Measurements from ENCODE around the gene NOL3.

Gene NOL3

GRCh38 chr16:67193536-67193935 is 23.2 kb downstream of the NOL3 start:
- TF ChIP-seq CTCF (IDR thresholded peaks at IDR 0.05; ENCODE audit: poor library complexity, severe bottlenecking) = no peak
- Histone ChIP-seq H3K4me1 (ENCODE audit: insufficient read depth, poor library complexity, severe bottlenecking) (peaks cover 10% of the 10 kb centered on the region), H3K27ac (ENCODE audit: poor library complexity, severe bottlenecking) (peak overlapping the region; percentile 61), H3K27me3 (ENCODE audit: insufficient read depth, poor library complexity, severe bottlenecking) (no peaks in the 10 kb centered on the region), H3K36me3 (ENCODE audit: low read depth) (peaks cover 59% of the 10 kb centered on the region), H3K4me3 (ENCODE audit: severe bottlenecking) (peak overlapping the region; percentile 79), H3K9me3 (ENCODE audit: severe bottlenecking) (no peaks in the 10 kb centered on the region)
- DNase-seq (ENCODE audit: low spot score) = no peak
- ATAC-seq (ENCODE audit: low read depth) = no peak

DNA sequence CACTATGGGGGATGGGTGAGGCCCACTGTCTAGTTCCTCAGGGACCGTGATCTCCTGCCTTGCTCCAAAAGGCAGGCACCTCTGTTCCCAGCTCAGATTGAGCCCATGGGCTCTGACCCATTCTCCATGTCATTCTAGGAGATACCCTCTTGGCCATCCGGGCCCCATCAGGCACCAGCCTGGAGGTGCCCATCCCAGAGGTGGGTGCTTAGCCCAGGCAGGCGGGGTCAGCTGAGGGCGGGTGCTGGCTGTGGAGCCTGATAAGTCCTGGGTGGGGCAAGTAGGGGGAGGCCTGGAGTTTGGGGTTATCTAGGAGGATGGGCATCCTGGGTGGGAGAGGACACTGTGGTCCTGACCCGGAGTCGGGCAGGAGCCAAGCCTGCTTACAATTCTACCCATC is 23.9 kb downstream of the NOL3 start:
- peaks cover 60% of the 10 kb centered on the region for H3K36me3 ChIP-seq (ENCODE audit: low read depth)
- no peak for ATAC-seq (ENCODE audit: low read depth)

DNA sequence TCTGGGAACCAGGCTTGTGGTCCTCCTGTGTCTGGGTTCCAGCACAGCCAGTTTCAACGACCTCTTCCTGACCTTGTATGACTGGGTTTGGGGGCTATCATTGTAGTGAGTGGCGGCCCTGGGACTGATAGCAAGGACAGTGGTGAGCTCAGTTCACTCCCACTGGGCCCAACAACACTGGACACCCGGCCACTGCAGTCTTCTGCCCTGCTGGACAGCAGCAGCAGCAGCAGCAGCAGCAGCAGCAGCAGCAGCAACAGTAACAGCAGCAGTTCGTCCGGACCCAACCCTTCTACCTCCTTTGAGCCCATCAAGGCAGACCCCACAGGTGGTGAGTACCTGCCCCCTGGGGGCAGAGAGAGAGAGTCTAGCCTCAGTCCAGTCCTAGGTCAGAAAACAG is 25.3 kb downstream of the NOL3 start:
- Histone ChIP-seq H3K27ac (ENCODE audit: poor library complexity, severe bottlenecking) (no peak overlapping the region), H3K4me1 (ENCODE audit: insufficient read depth, poor library complexity, severe bottlenecking) (peaks cover 13% of the 10 kb centered on the region), H3K9me3 (ENCODE audit: severe bottlenecking) (no peaks in the 10 kb centered on the region), H3K4me3 (ENCODE audit: severe bottlenecking) (no peak overlapping the region), H3K27me3 (ENCODE audit: insufficient read depth, poor library complexity, severe bottlenecking) (no peaks in the 10 kb centered on the region), H3K36me3 (ENCODE audit: low read depth) (peaks cover 67% of the 10 kb centered on the region)
- DNase-seq (ENCODE audit: low spot score) = no peak
- no peak for ATAC-seq (ENCODE audit: low read depth)
- TF ChIP-seq CTCF (IDR thresholded peaks at IDR 0.05; ENCODE audit: poor library complexity, severe bottlenecking) = no peak

More for the DNA sequence above, 23.9 kb downstream of the NOL3 start:
- no peak for DNase-seq (ENCODE audit: low spot score)
- no peaks in the 10 kb centered on the region for H3K27me3 ChIP-seq (ENCODE audit: insufficient read depth, poor library complexity, severe bottlenecking)
- peaks cover 13% of the 10 kb centered on the region for H3K4me1 ChIP-seq (ENCODE audit: insufficient read depth, poor library complexity, severe bottlenecking)
- no peaks in the 10 kb centered on the region for H3K9me3 ChIP-seq (ENCODE audit: severe bottlenecking)
- peak overlapping the region; percentile 61 for H3K27ac ChIP-seq (ENCODE audit: poor library complexity, severe bottlenecking)
- no peak for TF ChIP-seq CTCF (IDR thresholded peaks at IDR 0.05; ENCODE audit: poor library complexity, severe bottlenecking)
- H3K4me3 ChIP-seq (ENCODE audit: severe bottlenecking) = no peak overlapping the region

- no peak for TF ChIP-seq CTCF (IDR thresholded peaks at IDR 0.05; ENCODE audit: poor library complexity, severe bottlenecking)
- no peaks in the 10 kb centered on the region for H3K27me3 ChIP-seq (ENCODE audit: insufficient read depth, poor library complexity, severe bottlenecking)
- H3K9me3 ChIP-seq (ENCODE audit: severe bottlenecking) = no peaks in the 10 kb centered on the region
- no peak overlapping the region for H3K4me3 ChIP-seq (ENCODE audit: severe bottlenecking)
- ATAC-seq (ENCODE audit: low read depth) = no peak
- peaks cover 78% of the 10 kb centered on the region for H3K36me3 ChIP-seq (ENCODE audit: low read depth)
- peaks cover 9% of the 10 kb centered on the region for H3K4me1 ChIP-seq (ENCODE audit: insufficient read depth, poor library complexity, severe bottlenecking)
- peak overlapping the region; percentile 78 for H3K27ac ChIP-seq (ENCODE audit: poor library complexity, severe bottlenecking)
- no peak for DNase-seq (ENCODE audit: low spot score)
Measured at GRCh38 chr16:67196881-67197280, 26.5 kb downstream of the NOL3 start.

DNA sequence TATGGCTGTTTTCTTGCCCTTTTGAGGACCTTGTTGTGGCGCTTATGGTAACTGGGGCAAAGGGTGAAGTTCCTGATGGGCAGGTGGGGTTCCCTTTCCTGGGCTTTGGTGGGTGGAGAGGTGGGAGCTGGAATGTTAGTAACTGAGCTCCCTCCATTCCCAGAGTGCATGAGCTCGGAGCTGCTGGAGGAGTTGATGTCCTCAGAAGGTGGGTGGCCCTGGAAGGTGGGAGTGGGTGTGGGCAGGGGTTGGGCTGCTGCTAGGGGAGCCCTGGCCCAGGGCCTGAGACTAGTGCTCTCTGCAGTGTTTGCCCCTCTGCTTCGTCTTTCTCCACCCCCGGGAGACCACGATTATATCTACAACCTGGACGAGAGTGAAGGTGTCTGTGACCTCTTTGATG is 27.4 kb downstream of the NOL3 start:
- TF ChIP-seq CTCF (IDR thresholded peaks at IDR 0.05; ENCODE audit: poor library complexity, severe bottlenecking) = no peak
- ATAC-seq (ENCODE audit: low read depth) = no peak
- Histone ChIP-seq H3K4me1 (ENCODE audit: insufficient read depth, poor library complexity, severe bottlenecking) (peaks cover 9% of the 10 kb centered on the region), H3K36me3 (ENCODE audit: low read depth) (peaks cover 86% of the 10 kb centered on the region), H3K27ac (ENCODE audit: poor library complexity, severe bottlenecking) (peak overlapping the region; percentile 78), H3K9me3 (ENCODE audit: severe bottlenecking) (no peaks in the 10 kb centered on the region), H3K4me3 (ENCODE audit: severe bottlenecking) (no peak overlapping the region), H3K27me3 (ENCODE audit: insufficient read depth, poor library complexity, severe bottlenecking) (no peaks in the 10 kb centered on the region)
- DNase-seq (ENCODE audit: low spot score) = peak; percentile 45

Data from RWPE2 (cell line).